Upper lobe of left lung (tissue), 6 donors: ENCODE measurements around the gene GGNBP2. TPM values are rescaled to one million over a fixed set of nuclear protein-coding genes. Genes with fewer than 3 reads are reported as not detected.
A peak's percentile ranks its signal among the peaks of the same experiment; 100 is the strongest.

Experiments used
- ATAC-seq, 2 donors: fragments of 200-7000 bp; cut with Tn5 transposase; one replicate each; pipeline ENCODE4 v1.9.1; 2022; ENCODE audit warnings: mild to moderate bottlenecking in 2 of 2, moderate library complexity in 2 of 2; ENCODE audit not compliant: low FRiP score in 2 of 2
- DNase-seq, 2 donors: peaks; one replicate each; pipeline ENCODE4 v3.0.0-alpha.2; 2019 to 2020
- H3K27ac ChIP-seq, 4 donors: fragments of 200-600 bp; sonication (generic); one replicate each; pipeline ENCODE4 v1.5.1; 2016 to 2019
- H3K27me3 ChIP-seq, 4 donors: fragments of 200-600 bp; sonication (generic); one replicate each; pipeline ENCODE4 v1.5.1; 2017 to 2019
- H3K36me3 ChIP-seq, 4 donors: fragments of 200-600 bp; sonication (generic); one replicate each; pipeline ENCODE4 v1.5.1; 2016 to 2019
- H3K4me1 ChIP-seq, 4 donors: fragments of 200-600 bp; sonication (generic); one replicate each; pipeline ENCODE4 v1.5.1; 2018 to 2019
- H3K4me3 ChIP-seq, 4 donors: fragments of 200-600 bp; sonication (generic); one replicate each; pipeline ENCODE4 v1.5.1; 2017 to 2019; ENCODE audit warnings: mild to moderate bottlenecking in 2 of 4, moderate library complexity in 1 of 4
- H3K9me3 ChIP-seq, 4 donors: fragments of 200-600 bp; sonication (generic); one replicate each; pipeline ENCODE4 v1.5.1; 2018 to 2019
- EP300 ChIP-seq, 4 donors: sonication (generic); formaldehyde crosslinking; IDR thresholded peaks; one replicate each; pipeline ENCODE4 v1.5.1; 2017; ENCODE audit warnings: antibody characterized with exemption in 4 of 4, control low read depth in 2 of 4
- POLR2A ChIP-seq, 4 donors: fragments of 450-650 bp; IDR thresholded peaks; one replicate each; pipeline ENCODE4 v1.5.1; 2016 to 2017; ENCODE audit warnings: antibody characterized with exemption in 4 of 4, mild to moderate bottlenecking in 2 of 4
- POLR2AphosphoS5 ChIP-seq, 2 donors: sonication (generic); formaldehyde crosslinking; IDR thresholded peaks; one replicate each; pipeline ENCODE4 v1.5.1; 2017; ENCODE audit warnings: antibody characterized with exemption in 2 of 2
- WGBS, 2 donors: methylation state at CpG; one replicate each; pipeline ENCODE4 v1.1.5; 2017 to 2018; 5-methylcytosine and 5-hydroxymethylcytosine counted together
- total RNA-seq, 6 donors: library from RNA; depleted of rRNA in 4 of 6; stranded (reverse); fragments of >200 nt in 4 of 6; gene quantifications; one replicate each; pipeline versions ENCODE4 v1.1.0 to v1.2.1, GENCODE V29; 2016 to 2021
- TF ChIP-seq, protein P1 (sequence below), 6 experiments: fragments of 450-650 bp in 4 of 6; fragments of 200-600 bp in 2 of 6; sonication (generic) in 2 of 6; IDR thresholded peaks; one replicate each; pipeline ENCODE4 v1.5.1; 2016 to 2019; ENCODE audit warnings: antibody characterized with exemption in 6 of 6
- donor health status: DM: no; HTN: no; CAD: no; lungs with moderate emphysema.
- donor health status: DM: no; HTN: yes; CAD: no; lungs with severe emphysema.

The GGNBP2 gene
- total RNA-seq, 6 donors from 2014 or later = 36.8 to 101 (median 70.0) TPM

DNA sequence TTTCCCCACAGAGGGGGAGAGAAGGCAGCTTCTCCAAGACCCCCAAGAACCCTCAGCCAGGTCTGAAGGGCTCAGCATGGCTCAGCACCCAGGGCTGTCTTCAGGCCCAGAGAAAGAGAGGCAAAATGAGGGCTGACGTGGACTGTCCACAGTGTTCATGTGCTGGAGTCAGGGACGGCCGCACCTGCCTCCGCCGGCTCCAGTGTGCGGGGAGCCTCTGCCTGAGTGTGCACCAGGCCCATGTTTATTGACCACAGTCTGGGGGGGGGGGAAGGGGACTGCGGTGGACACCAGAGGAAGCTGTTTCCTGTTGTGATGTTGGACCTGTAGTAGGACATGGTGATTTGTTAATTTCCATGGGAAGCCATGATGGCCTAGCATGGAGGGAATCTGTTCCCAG lies 63.6 kb downstream of the GGNBP2 start:
- ATAC-seq (no peak), DNase-seq (no peak)
- TF ChIP-seq EP300 (IDR thresholded peaks at IDR 0.05) (no peak), POLR2A (IDR thresholded peaks at IDR 0.05) (no peak), POLR2AphosphoS5 (IDR thresholded peaks at IDR 0.05) (no peak)
- TF ChIP-seq, protein P1, sequence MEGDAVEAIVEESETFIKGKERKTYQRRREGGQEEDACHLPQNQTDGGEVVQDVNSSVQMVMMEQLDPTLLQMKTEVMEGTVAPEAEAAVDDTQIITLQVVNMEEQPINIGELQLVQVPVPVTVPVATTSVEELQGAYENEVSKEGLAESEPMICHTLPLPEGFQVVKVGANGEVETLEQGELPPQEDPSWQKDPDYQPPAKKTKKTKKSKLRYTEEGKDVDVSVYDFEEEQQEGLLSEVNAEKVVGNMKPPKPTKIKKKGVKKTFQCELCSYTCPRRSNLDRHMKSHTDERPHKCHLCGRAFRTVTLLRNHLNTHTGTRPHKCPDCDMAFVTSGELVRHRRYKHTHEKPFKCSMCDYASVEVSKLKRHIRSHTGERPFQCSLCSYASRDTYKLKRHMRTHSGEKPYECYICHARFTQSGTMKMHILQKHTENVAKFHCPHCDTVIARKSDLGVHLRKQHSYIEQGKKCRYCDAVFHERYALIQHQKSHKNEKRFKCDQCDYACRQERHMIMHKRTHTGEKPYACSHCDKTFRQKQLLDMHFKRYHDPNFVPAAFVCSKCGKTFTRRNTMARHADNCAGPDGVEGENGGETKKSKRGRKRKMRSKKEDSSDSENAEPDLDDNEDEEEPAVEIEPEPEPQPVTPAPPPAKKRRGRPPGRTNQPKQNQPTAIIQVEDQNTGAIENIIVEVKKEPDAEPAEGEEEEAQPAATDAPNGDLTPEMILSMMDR (IDR thresholded peaks at IDR 0.05) = no peak
- WGBS, 2 donors = 77 to 94% methylated on average over 6 to 7 of the region's 7 CpGs
- no peaks in the 10 kb centered on the region for H3K36me3 ChIP-seq
- H3K27me3 ChIP-seq = no peaks in the 10 kb centered on the region
- H3K4me1 ChIP-seq = peaks cover 3 to 14% (median 7%) of the 10 kb centered on the region in 4 donors
- H3K27ac ChIP-seq = no peak overlapping the region
- no peak overlapping the region for H3K4me3 ChIP-seq
- H3K9me3 ChIP-seq = no peaks in the 10 kb centered on the region

DNA sequence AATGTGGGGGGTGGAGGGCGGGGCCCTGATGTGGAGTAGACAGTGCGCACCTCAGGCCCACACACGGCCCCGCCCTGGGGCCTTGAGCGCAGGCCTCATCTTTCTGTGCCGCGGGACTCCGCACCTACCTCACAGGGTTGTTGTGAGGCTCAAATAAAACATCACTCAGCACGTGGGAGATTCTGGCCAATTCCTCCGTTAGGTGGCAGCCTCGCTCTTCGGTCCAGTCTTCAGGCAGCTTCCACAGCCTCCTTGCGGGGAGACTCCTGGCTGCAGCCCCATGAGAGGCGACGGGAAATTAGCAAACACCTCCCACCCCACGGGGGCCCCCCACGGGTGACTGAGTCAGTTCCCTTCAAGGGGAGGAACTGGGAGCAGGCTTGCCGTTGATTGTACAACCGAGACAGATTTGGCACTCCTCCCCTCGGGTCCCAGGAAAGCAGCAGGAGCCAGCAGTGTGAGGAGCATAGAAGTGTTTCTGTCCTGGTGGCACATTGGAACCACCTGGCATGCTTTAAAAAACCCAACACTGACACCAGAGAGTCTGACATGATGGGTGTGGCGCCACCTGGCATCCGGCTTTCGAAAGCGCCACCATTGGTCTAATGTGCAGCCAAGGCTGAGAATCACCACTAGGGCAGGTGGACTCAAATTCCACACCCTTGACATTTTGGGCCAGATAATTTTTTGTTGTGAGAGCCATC lies 64.2 kb downstream of the GGNBP2 start:
- Histone ChIP-seq H3K27ac (no peak overlapping the region), H3K36me3 (no peaks in the 10 kb centered on the region), H3K4me1 (peaks cover 0 to 10% (median 3%) of the 10 kb centered on the region in 4 donors), H3K4me3 (no peak overlapping the region), H3K27me3 (no peaks in the 10 kb centered on the region), H3K9me3 (no peaks in the 10 kb centered on the region)
- ATAC-seq (peak; percentile 42 to 70), DNase-seq (no peak)
- TF ChIP-seq POLR2AphosphoS5 (IDR thresholded peaks at IDR 0.05) (no peak), POLR2A (IDR thresholded peaks at IDR 0.05) (no peak), EP300 (IDR thresholded peaks at IDR 0.05) (no peak)
- TF ChIP-seq, protein P1 (IDR thresholded peaks at IDR 0.05) = peak in 2 of 6 experiments; percentile 13 to 25
- WGBS, 2 donors = 56 to 78% methylated on average over 17 to 24 of the region's 24 CpGs

DNA sequence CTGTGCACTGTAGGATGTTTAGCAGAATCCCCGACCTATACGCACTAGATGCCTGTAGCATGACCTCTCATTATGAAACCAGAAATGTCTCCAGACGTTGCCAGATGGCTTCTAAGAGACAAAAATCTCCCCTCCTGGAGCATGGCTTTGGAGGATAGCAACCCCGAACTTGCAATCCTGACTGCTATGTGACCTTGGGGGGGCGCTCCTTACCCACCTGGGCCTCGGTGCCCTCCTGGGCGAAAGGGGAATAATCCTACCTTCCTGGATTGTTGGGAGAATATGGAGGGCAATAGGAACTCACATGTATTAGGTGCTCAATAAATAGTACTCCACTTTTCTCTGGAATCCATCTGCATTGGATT lies 64.8 kb downstream of the GGNBP2 start:
- Histone ChIP-seq H3K36me3 (no peaks in the 10 kb centered on the region), H3K4me1 (peaks cover 0 to 10% (median 3%) of the 10 kb centered on the region in 4 donors), H3K27me3 (no peaks in the 10 kb centered on the region), H3K27ac (no peak overlapping the region), H3K9me3 (no peaks in the 10 kb centered on the region), H3K4me3 (no peak overlapping the region)
- WGBS, 2 donors = 84 to 86% methylated on average over 7 of the region's 7 CpGs
- ATAC-seq = no peak
- DNase-seq = no peak
- no peak for TF ChIP-seq POLR2AphosphoS5 (IDR thresholded peaks at IDR 0.05)
- no peak for TF ChIP-seq POLR2A (IDR thresholded peaks at IDR 0.05)
- TF ChIP-seq, protein P1 (IDR thresholded peaks at IDR 0.05) = no peak
- no peak for TF ChIP-seq EP300 (IDR thresholded peaks at IDR 0.05)

DNA sequence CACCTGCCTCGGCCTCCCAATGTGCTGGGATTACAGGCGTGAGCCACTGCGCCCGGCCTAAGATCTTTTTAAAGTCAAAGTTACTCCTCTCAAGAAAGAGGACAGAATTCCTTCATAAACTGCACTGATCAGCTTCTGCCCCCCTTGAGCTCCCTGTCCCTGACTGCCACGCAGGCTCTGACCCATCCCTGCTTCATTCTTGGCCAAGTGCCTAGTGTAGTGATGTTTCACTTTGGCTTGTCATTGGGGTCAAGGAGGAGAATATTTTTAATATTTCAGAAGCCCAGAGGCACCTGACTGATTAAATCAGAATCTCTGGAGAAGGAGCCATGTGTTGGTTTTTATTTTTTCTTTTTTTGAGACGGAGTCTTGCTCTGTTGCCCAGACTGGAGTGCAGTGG lies 65.8 kb downstream of the GGNBP2 start:
- Histone ChIP-seq H3K27ac (no peak overlapping the region), H3K36me3 (no peaks in the 10 kb centered on the region), H3K9me3 (no peaks in the 10 kb centered on the region), H3K27me3 (no peaks in the 10 kb centered on the region), H3K4me1 (peaks cover 0 to 10% (median 3%) of the 10 kb centered on the region in 4 donors), H3K4me3 (no peak overlapping the region)
- DNase-seq (no peak), ATAC-seq (no peak)
- TF ChIP-seq EP300 (IDR thresholded peaks at IDR 0.05) (no peak), POLR2A (IDR thresholded peaks at IDR 0.05) (no peak), POLR2AphosphoS5 (IDR thresholded peaks at IDR 0.05) (no peak)
- TF ChIP-seq, protein P1 (IDR thresholded peaks at IDR 0.05) = no peak
- 78 to 91% methylated on average over 6 of the region's 6 CpGs for WGBS, 2 donors
